K562 (cell line): ENCODE measurements around the gene FKRP. TPM values are rescaled to one million over a fixed set of nuclear protein-coding genes. Genes with fewer than 3 reads are reported as not detected.

Source experiments
- AFF1 ChIP-seq, 2 experiments: fragments of 450-650 bp; IDR thresholded peaks; 2 replicates each; pipeline ENCODE4 v1.6.1; 2018; ENCODE audit warnings: mild to moderate bottlenecking in 2 of 2, low read depth in 1 of 2; ENCODE audit not compliant: partially characterized antibody in 2 of 2
- BRD4 ChIP-seq: fragments of 200-600 bp; sonication (generic); IDR thresholded peaks from 2 replicates; pipeline ENCODE4 v1.6.1; 2017; ENCODE audit warnings: inconsistent platforms
- MBD1 ChIP-seq: fragments of 250-450 bp; sonication (Bioruptor Pico); IDR thresholded peaks from 2 replicates; pipeline ENCODE4 v1.8.0; 2022; ENCODE audit warnings: inconsistent platforms
- NEUROD1 ChIP-seq: fragments of 150-350 bp; IDR thresholded peaks from 2 replicates; pipeline ENCODE4 v1.6.1; 2014; ENCODE audit warnings: borderline replicate concordance, low read length, low read depth; ENCODE audit not compliant: partially characterized antibody
- PRDM10 ChIP-seq: fragments of 450-650 bp; IDR thresholded peaks from 2 replicates; pipeline ENCODE4 v1.6.1; 2018; ENCODE audit not compliant: partially characterized antibody
- PREB ChIP-seq: sonication (generic); formaldehyde crosslinking; IDR thresholded peaks from 2 replicates; pipeline ENCODE4 v1.8.1; 2023; ENCODE audit warnings: mild to moderate bottlenecking, missing genetic modification reagents
- RBM34 ChIP-seq: fragments of 200-400 bp; formaldehyde crosslinking; IDR thresholded peaks from 2 replicates; pipeline ENCODE4 v1.6.1; 2018; ENCODE audit warnings: low read length, borderline replicate concordance; ENCODE audit not compliant: insufficient read depth
- RFX1 ChIP-seq: fragments of 450-650 bp; IDR thresholded peaks from 2 replicates; pipeline ENCODE4 v1.6.1; 2016; ENCODE audit warnings: mild to moderate bottlenecking, moderate library complexity
- TAF9B ChIP-seq: fragments of 450-650 bp; IDR thresholded peaks from 2 replicates; pipeline ENCODE4 v1.6.1; 2018; ENCODE audit warnings: mild to moderate bottlenecking; ENCODE audit not compliant: partially characterized antibody
- TSHZ1 ChIP-seq: fragments of 250-450 bp; sonication (Bioruptor Pico); IDR thresholded peaks from 2 replicates; pipeline ENCODE4 v1.4.0; 2020; ENCODE audit warnings: mild to moderate bottlenecking, moderate library complexity
- ZNF146 ChIP-seq: IDR thresholded peaks from one replicate; pipeline ENCODE4 v1.6.1; 2018; ENCODE audit warnings: missing compliant biosample characterization; ENCODE audit not compliant: unreplicated experiment
- ZNF695 ChIP-seq: fragments of 450-650 bp; formaldehyde crosslinking; IDR thresholded peaks from 2 replicates; pipeline ENCODE4 v1.4.0; 2020; ENCODE audit warnings: mild to moderate bottlenecking, moderate library complexity
- ZNF778 ChIP-seq: fragments of 450-650 bp; formaldehyde crosslinking; IDR thresholded peaks from 2 replicates; pipeline ENCODE4 v1.4.0; 2020; ENCODE audit warnings: mild to moderate bottlenecking, moderate library complexity
- polyA plus RNA-seq, 8 experiments: library from polyadenylated mRNA; depleted of rRNA in 4 of 8; stranded (reverse) in 5 of 8; unstranded in 3 of 8; fragments of >200 nt; fragmentation: Nextera tagmentation in 2 of 8; fragmentation: Illumina TruSeq in 1 of 8; extraction: Ambion mirVana in 2 of 8; extraction: Trizol in 1 of 8; gene quantifications; 2 replicates each; pipeline versions ENCODE4 v1.2.1 to v1.2.3, GENCODE V29; 2011 to 2014; ENCODE audit warnings: inconsistent platforms in 1 of 8, missing spikeins in 1 of 8
- total RNA-seq, 7 experiments: library from RNA; depleted of rRNA in 6 of 7; stranded (reverse); fragments of >200 nt in 6 of 7; fragmentation: Illumina TruSeq in 2 of 7; extraction: Trizol in 2 of 7; gene quantifications; 2 replicates each; pipeline versions ENCODE4 v1.2.1 to v1.2.3, GENCODE V29; 2011 to 2021; ENCODE audit warnings: low replicate concordance in 1 of 7

The FKRP gene
- total and polyA plus RNA-seq, 9 of the 15 experiments (the other 6 are each of a cell fraction or from before 2014, with no cell fraction given): 0.68 to 16.1 (median 6.5) TPM

- TF ChIP-seq PRDM10 (peak; percentile 94), BRD4 (no peak), ZNF778 (CRISPR knock-in tag) (no peak), ZNF146 (CRISPR knock-in tag) (no peak), NEUROD1 (peak; percentile 13), RBM34 (no peak), RFX1 (no peak), MBD1 (CRISPR knock-in tag) (no peak), AFF1 (IDR thresholded peaks at IDR 0.05; ENCODE audit: low read depth in 1 of 2, partially characterized antibody in 2 of 2) (no peak), PREB (CRISPR knock-in tag) (no peak), TSHZ1 (CRISPR knock-in tag) (no peak), TAF9B (no peak), ZNF695 (CRISPR knock-in tag) (no peak)
Measured at GRCh38 chr19:46731007-46731501, 14.8 kb upstream of the FKRP start (continued).
